GM23338 (cell line): ENCODE measurements around the gene HACD1. TPM values are rescaled to one million over a fixed set of nuclear protein-coding genes. Genes with fewer than 3 reads are reported as not detected.

Source experiments
- ATAC-seq: fragments of 200-7000 bp; cut with Tn5 transposase; 3 replicates; pipeline ENCODE4 v1.9.1; 2020
- DNase-seq: peaks from one replicate; pipeline ENCODE4 v3.0.0-alpha.2; 2015; ENCODE audit warnings: low spot score
- H2AFZ ChIP-seq: fragments of 200-600 bp; sonication (generic); 2 replicates; pipeline ENCODE4 v1.8.0; 2016; ENCODE audit warnings: antibody characterized with exemption, mild to moderate bottlenecking, moderate library complexity
- H3F3A ChIP-seq: fragments of 200-600 bp; sonication (generic); replicated peaks from 2 replicates; pipeline ENCODE4 v1.8.0; 2017; ENCODE audit warnings: antibody characterized with exemption, mixed run types, low read depth
- H3K27ac ChIP-seq: fragments of 200-600 bp; sonication (generic); 2 replicates; pipeline ENCODE4 v1.6.1; 2016; ENCODE audit warnings: low read depth
- H3K27me3 ChIP-seq: fragments of 200-600 bp; sonication (generic); 2 replicates; pipeline ENCODE4 v1.8.0; 2016; ENCODE audit warnings: mild to moderate bottlenecking, mixed run types, moderate library complexity; ENCODE audit not compliant: insufficient read depth
- H3K36me3 ChIP-seq: fragments of 200-600 bp; sonication (generic); 2 replicates; pipeline ENCODE4 v1.8.0; 2016; ENCODE audit warnings: mild to moderate bottlenecking; ENCODE audit not compliant: insufficient read depth
- H3K4me1 ChIP-seq: fragments of 200-600 bp; sonication (generic); 2 replicates; pipeline ENCODE4 v1.8.0; 2016; ENCODE audit warnings: mild to moderate bottlenecking, moderate library complexity; ENCODE audit not compliant: insufficient read depth
- H3K4me2 ChIP-seq: fragments of 200-600 bp; sonication (generic); 2 replicates; pipeline ENCODE4 v1.7.1; 2017; ENCODE audit warnings: mixed run types
- H3K4me3 ChIP-seq: fragments of 200-600 bp; sonication (generic); 2 replicates; pipeline ENCODE4 v1.6.1; 2016; ENCODE audit warnings: mixed run types
- H3K79me2 ChIP-seq: fragments of 200-600 bp; sonication (generic); replicated peaks from 2 replicates; pipeline ENCODE4 v1.8.0; 2017; ENCODE audit warnings: mild to moderate bottlenecking; ENCODE audit not compliant: insufficient read depth
- H3K9me2 ChIP-seq: fragments of 200-600 bp; sonication (generic); 2 replicates; pipeline ENCODE4 v1.8.0; 2017; ENCODE audit not compliant: insufficient read depth
- H4K20me1 ChIP-seq: fragments of 200-600 bp; sonication (generic); replicated peaks from 2 replicates; pipeline ENCODE4 v1.8.0; 2017; ENCODE audit warnings: mild to moderate bottlenecking; ENCODE audit not compliant: insufficient read depth
- H3K27ac Mint-ChIP-seq: 2 replicates; pipeline ENCODE4 v1.8.0; 2020; ENCODE audit warnings: inconsistent platforms, mild to moderate bottlenecking, moderate library complexity, mixed read lengths
- H3K27me3 Mint-ChIP-seq: 3 replicates; pipeline ENCODE4 v1.8.0; 2022; ENCODE audit warnings: low read depth, mild to moderate bottlenecking, moderate library complexity, mixed read lengths, inconsistent platforms; ENCODE audit not compliant: insufficient read depth, poor library complexity
- H3K36me3 Mint-ChIP-seq: 3 replicates; pipeline ENCODE4 v1.8.0; 2021; ENCODE audit warnings: low read depth, mild to moderate bottlenecking, inconsistent platforms, moderate library complexity, mixed read lengths
- H3K4me1 Mint-ChIP-seq: 3 replicates; pipeline ENCODE4 v1.8.0; 2020; ENCODE audit warnings: mild to moderate bottlenecking, inconsistent platforms, mixed read lengths
- H3K4me3 Mint-ChIP-seq: 3 replicates; pipeline ENCODE4 v1.8.0; 2021; ENCODE audit warnings: moderate library complexity, mild to moderate bottlenecking, inconsistent platforms, mixed read lengths
- H3K9me3 Mint-ChIP-seq: 3 replicates; pipeline ENCODE4 v1.8.0; 2020; ENCODE audit warnings: moderate library complexity, mild to moderate bottlenecking, inconsistent platforms, mixed read lengths
- ETS1 ChIP-seq: IDR thresholded peaks from 2 replicates; pipeline ENCODE4 v1.6.1; 2016; ENCODE audit warnings: antibody characterized with exemption
- EZH2phosphoT487 ChIP-seq: fragments of 200-600 bp; sonication (generic); IDR thresholded peaks from one replicate; pipeline ENCODE4 v1.8.1; 2018; ENCODE audit warnings: antibody characterized with exemption; ENCODE audit not compliant: unreplicated experiment
- JUNB ChIP-seq: IDR thresholded peaks from one replicate; pipeline ENCODE4 v1.6.1; 2016; ENCODE audit warnings: antibody characterized with exemption; ENCODE audit not compliant: unreplicated experiment
- STAT1 ChIP-seq: IDR thresholded peaks from one replicate; pipeline ENCODE4 v1.6.1; 2016; ENCODE audit warnings: antibody characterized with exemption; ENCODE audit not compliant: unreplicated experiment
- ZNF114 ChIP-seq: fragments of 250-450 bp; sonication (Bioruptor Pico); IDR thresholded peaks from 2 replicates; pipeline ENCODE4 v1.5.0; 2020; ENCODE audit warnings: mild to moderate bottlenecking, moderate library complexity
- ZNF462 ChIP-seq: fragments of 250-450 bp; sonication (Bioruptor Pico); IDR thresholded peaks from 2 replicates; pipeline ENCODE4 v1.5.0; 2020; ENCODE audit warnings: mild to moderate bottlenecking, moderate library complexity
- polyA plus RNA-seq: library from polyadenylated mRNA; unstranded; fragments of >200 nt; fragmentation: Nextera tagmentation; extraction: Ambion mirVana; gene quantifications from 2 replicates; pipeline ENCODE4 v1.2.1, GENCODE V29; 2016
- total RNA-seq: library from RNA; depleted of rRNA; stranded (reverse); fragments of >200 nt; shearing (Covaris generic); gene quantifications from 2 replicates; pipeline ENCODE4 v1.2.3, GENCODE V29; 2014

Gene HACD1
- total and polyA plus RNA-seq, 2 experiments from 2014 or later, result 32.2 to 66.2 TPM

GRCh38 chr10:17580885-17581284 is 36.3 kb downstream of the HACD1 start (continued):
- no peak for TF ChIP-seq ZNF462 (CRISPR knock-in tag)

GRCh38 chr10:17578603-17579002 is 38.6 kb downstream of the HACD1 start:
- Histone ChIP-seq H3K9me2 (no peaks in the 10 kb centered on the region), H3K4me1 (no peaks in the 10 kb centered on the region), H3K36me3 (no peaks in the 10 kb centered on the region), H3K27me3 (no peaks in the 10 kb centered on the region), H2AFZ (no peak overlapping the region), H3K4me2 (no peak overlapping the region), H3K4me3 (no peak overlapping the region), H3F3A (no peaks in the 10 kb centered on the region), H3K79me2 (no peaks in the 10 kb centered on the region), H4K20me1 (no peaks in the 10 kb centered on the region), H3K27ac (no peak overlapping the region)
- Mint-ChIP-seq H3K9me3 (no peaks in the 10 kb centered on the region), H3K36me3 (no peaks in the 10 kb centered on the region), H3K4me1 (no peaks in the 10 kb centered on the region), H3K4me3 (no peak overlapping the region), H3K27ac (no peak overlapping the region), H3K27me3 (peaks cover 2% of the 10 kb centered on the region)
- TF ChIP-seq ETS1, result no peak
- no peak for TF ChIP-seq ZNF114 (CRISPR knock-in tag)
- TF ChIP-seq STAT1, result no peak
- no peak for TF ChIP-seq JUNB
- no peak for TF ChIP-seq EZH2phosphoT487
- ATAC-seq (no peak), DNase-seq (no peak)
